Activated CD8-positive, alpha-beta memory T cell treated with anti-CD3 and anti-CD28 coated beads, Interleukin-2, amount 10 ng/mL, durations not matched to agents 7 days and 5 days (primary cell): ENCODE measurements around the gene SKI. TPM values are rescaled to one million over a fixed set of nuclear protein-coding genes. Genes with fewer than 3 reads are reported as not detected.
"Not testable (repeated sequence)": the region's sequence is repeated elsewhere in the genome, so short reads cannot be mapped to it uniquely, and the experiment has no call there.

Source experiments
- ATAC-seq: fragments of 150-1000 bp; cut with Tn5 transposase; one replicate; pipeline ENCODE4 v1.10.0; 2021; ENCODE audit warnings: moderate library complexity
- CTCF ChIA-PET: fragments of 350-600 bp; sonication (Branson Sonifier 250); formaldehyde crosslinking; loops from one replicate; lab custom pipeline; 2021; ENCODE audit warnings: antibody characterized with exemption; lab: Charles Lee
- DNase-seq: peaks from one replicate; pipeline ENCODE4 v3.0.0-alpha.2; 2020
- H3K27ac Mint-ChIP-seq: one replicate; pipeline ENCODE4 v1.8.0; 2021; ENCODE audit warnings: mild to moderate bottlenecking, mixed read lengths
- H3K27me3 Mint-ChIP-seq: one replicate; pipeline ENCODE4 v1.8.0; 2021; ENCODE audit warnings: mixed read lengths
- H3K36me3 Mint-ChIP-seq: one replicate; pipeline ENCODE4 v1.8.0; 2021; ENCODE audit warnings: mild to moderate bottlenecking, mixed read lengths
- H3K4me1 Mint-ChIP-seq: one replicate; pipeline ENCODE4 v1.8.0; 2021; ENCODE audit warnings: mixed read lengths
- H3K4me3 Mint-ChIP-seq: one replicate; pipeline ENCODE4 v1.8.0; 2021; ENCODE audit warnings: mild to moderate bottlenecking, moderate library complexity, mixed read lengths
- H3K9me3 Mint-ChIP-seq: one replicate; pipeline ENCODE4 v1.8.0; 2022; ENCODE audit warnings: low read depth, mixed read lengths
- total RNA-seq, 2 experiments: library from RNA; stranded (reverse); gene quantifications; one replicate each; pipeline ENCODE4 v1.2.3, GENCODE V29; 2021

Gene SKI
- total RNA-seq, 2 experiments from 2014 or later: 35.0 to 42.9 TPM

DNA sequence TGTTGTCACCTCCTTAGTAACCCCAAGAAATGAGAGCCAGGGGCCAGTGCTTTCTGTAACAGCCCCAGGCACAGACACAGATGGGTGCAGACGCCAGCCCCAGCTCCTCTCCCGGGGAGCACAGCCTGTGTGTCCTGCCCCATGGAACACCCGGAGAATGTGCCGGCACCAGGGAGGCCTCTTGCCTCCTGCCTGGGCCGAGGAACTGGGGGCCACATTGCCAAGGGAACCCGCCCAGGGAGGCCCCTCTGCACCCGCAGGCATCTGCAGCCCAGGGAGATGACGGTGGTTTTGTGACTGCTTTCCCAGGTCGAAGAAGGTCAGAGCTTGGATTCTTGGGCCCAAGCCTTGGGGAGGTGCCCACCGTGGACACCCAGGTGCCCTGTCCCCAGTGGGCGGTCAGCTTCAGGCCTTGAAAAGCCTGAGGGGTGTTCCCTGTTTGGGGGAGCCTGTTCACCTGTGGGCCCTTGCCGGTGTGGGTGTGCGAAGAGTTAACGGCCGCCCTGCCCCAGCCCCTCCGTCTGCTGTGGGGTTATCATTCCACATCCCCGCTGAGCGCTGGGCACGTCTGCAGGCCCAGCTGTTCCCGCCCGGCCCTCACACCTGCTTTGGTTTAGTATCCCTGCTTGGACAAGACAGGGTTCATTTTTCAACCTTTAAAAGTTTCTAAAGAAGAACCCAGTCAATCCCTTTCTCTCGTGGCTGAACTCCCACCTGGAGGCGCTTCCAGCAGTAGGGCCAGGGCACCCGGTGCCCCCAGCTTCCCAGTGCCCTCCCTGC is 100.7 kb downstream of the SKI start:
- Mint-ChIP-seq H3K4me3 (no peak overlapping the region), H3K4me1 (no peaks in the 10 kb centered on the region), H3K36me3 (peaks cover 3% of the 10 kb centered on the region), H3K27me3 (peaks cover 3% of the 10 kb centered on the region), H3K9me3 (peaks cover 3% of the 10 kb centered on the region), H3K27ac (no peak overlapping the region)
- ATAC-seq: no peak
- CTCF ChIA-PET: no interaction called here
- no peak for DNase-seq

DNA sequence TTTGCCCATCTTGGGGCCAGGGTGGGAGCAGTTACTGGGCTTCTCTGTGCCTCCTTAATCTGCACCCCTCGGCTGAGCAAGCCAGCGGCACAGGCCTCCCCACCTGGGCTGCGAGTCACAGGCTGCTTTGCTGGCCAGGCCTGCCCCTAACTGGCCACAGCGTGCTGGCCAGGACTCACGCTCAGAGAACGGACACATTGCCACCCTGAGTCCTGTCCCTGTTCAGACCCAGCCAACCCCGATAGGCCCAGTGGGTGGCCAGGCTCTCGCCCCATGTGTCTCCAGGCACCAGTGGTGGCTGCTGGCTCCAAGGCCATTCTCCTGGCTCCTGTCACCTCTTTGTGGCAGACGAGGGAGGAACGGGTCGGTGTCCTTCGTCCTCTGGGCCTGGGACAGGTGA is 101.9 kb downstream of the SKI start:
- CTCF ChIA-PET: no interaction called here
- no peak overlapping the region for H3K27ac Mint-ChIP-seq
- no peak overlapping the region for H3K4me3 Mint-ChIP-seq
- no peak for DNase-seq
- H3K36me3 Mint-ChIP-seq: peaks cover 2% of the 10 kb centered on the region
- peaks cover 2% of the 10 kb centered on the region for H3K9me3 Mint-ChIP-seq
- ATAC-seq: no peak
- peaks cover 2% of the 10 kb centered on the region for H3K27me3 Mint-ChIP-seq
- no peaks in the 10 kb centered on the region for H3K4me1 Mint-ChIP-seq

DNA sequence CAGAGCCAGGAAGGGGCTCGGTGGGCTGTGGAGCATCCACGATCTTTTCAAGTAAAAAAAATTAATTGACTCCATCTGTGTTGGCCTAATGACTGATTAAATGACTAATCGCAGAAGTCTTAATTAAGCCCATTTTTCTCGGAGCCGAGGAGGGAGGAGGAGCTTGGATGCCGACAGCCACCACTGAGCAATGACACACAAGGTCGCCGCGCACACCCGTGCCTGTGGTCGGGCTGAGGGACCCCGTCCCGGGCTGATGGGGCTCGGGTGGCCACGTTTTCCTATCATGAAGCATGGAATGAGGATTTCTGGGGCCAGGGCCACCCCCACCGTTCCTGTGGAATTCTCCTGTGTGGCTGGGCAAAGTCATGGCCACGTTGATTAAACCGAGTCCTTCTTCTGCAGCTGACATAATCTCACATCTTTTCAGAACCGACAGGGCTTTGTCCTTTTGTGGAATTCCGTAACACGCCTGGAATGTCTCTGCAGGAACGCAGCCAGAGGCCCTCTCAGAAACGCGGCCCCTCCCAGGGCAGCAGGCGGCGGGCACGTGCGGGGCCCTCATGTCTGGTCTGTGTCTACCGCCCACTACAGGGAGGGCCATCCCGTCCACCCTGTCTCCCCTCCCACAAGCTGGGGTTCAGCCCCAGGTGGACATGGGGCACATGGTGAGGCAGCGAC is 102.5 kb downstream of the SKI start:
- Mint-ChIP-seq H3K4me1 (no peaks in the 10 kb centered on the region), H3K27ac (no peak overlapping the region), H3K27me3 (no peaks in the 10 kb centered on the region), H3K9me3 (no peaks in the 10 kb centered on the region), H3K36me3 (no peaks in the 10 kb centered on the region), H3K4me3 (no peak overlapping the region)
- DNase-seq: no peak
- CTCF ChIA-PET: no interaction called here
- no peak for ATAC-seq

DNA sequence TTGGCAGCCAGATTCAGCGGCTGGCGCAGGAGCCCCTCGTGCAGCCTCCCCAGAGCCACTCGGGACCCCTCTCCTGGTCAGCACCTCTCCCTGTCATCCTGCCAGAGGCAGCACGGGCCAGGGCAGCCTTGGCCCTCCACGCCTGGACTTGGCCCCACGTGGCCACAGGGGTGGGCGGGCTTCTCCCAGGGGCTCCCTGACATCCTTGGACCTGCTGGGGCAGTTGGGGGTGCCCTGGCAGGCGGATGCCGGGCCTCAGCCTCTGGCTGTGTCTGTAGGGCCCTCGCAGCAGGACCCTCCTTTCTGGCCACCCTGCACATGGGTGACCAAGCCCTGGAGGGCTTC is 103.1 kb downstream of the SKI start:
- Mint-ChIP-seq H3K27ac (no peak overlapping the region), H3K27me3 (no peaks in the 10 kb centered on the region), H3K4me1 (no peaks in the 10 kb centered on the region), H3K9me3 (no peaks in the 10 kb centered on the region), H3K36me3 (no peaks in the 10 kb centered on the region), H3K4me3 (no peak overlapping the region)
- CTCF ChIA-PET: no interaction called here
- ATAC-seq: no peak
- DNase-seq: no peak

DNA sequence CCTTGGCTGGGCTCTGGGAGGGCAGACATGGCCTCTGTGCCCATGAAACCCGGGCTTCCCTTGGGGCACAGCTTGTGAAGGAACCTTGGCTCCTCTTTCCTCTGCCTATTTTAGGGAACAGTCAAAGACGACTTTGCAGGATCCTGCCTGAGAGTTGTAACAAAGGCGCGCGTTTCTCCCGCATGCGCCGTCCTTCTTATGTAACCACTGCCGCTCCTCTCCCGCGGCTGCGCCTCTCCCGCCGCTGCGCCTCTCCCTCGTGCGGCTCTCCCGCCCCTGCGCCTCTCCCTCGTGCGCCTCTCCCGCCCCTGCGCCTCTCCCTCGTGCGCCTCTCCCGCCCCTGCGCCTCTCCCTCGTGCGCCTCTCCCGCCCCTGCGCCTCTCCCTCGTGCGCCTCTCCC is 103.5 kb downstream of the SKI start:
- H3K4me3 Mint-ChIP-seq, H3K27ac Mint-ChIP-seq, H3K9me3 Mint-ChIP-seq, CTCF ChIA-PET, H3K4me1 Mint-ChIP-seq, H3K27me3 Mint-ChIP-seq, H3K36me3 Mint-ChIP-seq, ATAC-seq, DNase-seq: not testable (repeated sequence)

DNA sequence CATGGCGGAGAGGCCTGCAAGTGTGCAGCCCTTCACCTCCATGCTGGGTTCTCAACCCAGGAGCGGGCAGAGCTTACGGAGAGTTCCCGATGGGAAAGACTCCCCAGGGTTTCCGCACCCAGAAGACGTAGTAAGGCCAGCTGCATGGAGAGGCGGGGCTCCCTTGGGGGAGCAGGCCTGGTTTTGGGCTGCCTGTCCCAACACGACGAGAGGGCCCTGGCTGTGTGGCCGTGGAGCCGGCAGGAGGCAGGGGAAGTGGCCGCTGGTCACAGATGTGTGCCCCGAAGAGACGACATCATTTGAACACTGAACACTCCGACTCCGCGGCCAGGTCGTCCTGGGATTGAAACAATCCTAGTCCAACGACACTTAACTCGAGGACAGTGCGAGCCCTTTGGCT is 106.2 kb downstream of the SKI start:
- ATAC-seq (no peak), DNase-seq (no peak)
- Mint-ChIP-seq H3K4me3 (no peak overlapping the region), H3K36me3 (no peaks in the 10 kb centered on the region), H3K4me1 (no peaks in the 10 kb centered on the region), H3K9me3 (no peaks in the 10 kb centered on the region), H3K27me3 (no peaks in the 10 kb centered on the region), H3K27ac (no peak overlapping the region)
- CTCF ChIA-PET: no interaction called here

DNA sequence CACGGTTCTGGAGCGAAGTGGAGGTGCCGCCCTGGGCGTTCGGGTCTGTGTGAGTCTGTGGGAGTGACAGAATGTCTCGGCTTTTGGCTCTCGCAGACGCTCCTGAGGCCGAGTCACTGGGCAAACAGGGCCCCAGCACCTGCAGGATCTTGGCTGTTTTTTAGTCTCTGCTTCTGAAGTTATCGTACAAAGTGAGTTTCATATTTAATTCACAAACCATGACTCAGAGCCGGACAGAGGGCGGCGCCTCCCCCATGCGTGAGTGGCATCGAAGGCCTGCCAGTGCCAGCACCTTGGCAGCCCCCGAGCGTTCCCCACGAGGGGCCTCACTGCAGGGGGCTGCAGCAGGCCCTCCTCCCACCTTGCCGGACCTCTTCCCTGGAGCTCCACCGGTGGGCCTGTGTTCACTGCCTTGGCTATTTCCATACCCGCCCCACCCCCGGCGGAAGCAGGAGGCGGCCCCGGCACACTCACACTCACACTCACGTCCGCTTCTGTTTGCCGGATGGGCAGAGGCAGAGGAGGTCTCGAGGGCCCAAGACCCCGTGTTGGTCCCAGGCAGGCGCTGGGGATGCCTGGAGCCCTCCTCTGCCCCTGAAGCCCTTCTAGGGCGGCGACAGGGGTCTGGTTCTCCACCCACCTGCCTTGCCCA is 106.9 kb downstream of the SKI start:
- no peaks in the 10 kb centered on the region for H3K9me3 Mint-ChIP-seq
- no peak for ATAC-seq

DNA sequence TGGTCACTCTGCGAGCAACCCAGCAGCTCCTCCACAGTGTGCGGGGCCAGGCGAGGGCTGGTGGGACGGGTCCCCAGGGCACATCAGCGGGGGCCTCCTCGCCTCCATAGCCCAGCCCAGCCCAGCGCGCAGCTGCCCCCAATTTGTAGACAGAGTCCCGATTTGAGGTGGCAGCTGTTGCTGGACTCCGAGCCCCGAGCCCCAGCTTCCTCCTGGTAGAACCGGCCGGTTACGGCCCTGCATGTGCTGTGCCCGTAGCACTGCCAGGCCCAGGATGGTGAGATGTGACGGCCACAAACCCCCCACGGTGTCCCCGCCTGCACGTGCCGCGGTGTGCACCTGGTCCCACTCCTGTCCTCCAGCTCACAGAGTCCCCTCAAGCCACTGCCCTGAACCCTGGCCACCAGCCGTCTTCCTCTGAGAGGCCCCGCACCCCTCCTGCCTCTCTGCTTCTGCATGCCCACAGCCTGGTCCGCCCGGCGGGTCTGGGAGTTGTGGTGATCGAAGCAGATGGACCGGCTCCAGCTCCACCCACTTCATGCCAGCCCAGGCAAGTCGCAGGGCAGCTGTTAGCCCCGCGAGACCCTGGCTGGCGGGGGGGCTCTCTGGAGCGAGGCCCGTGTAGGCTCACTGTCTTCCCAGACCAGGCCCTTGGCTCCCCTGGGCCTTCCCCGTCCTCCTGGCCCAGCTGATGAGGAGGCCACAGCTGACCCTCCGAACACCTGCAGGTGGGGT is 107.8 kb downstream of the SKI start:
- no peak overlapping the region for H3K4me3 Mint-ChIP-seq
- DNase-seq: no peak
- H3K9me3 Mint-ChIP-seq: no peaks in the 10 kb centered on the region
- no peak for ATAC-seq
- CTCF ChIA-PET: no interaction called here
- no peaks in the 10 kb centered on the region for H3K36me3 Mint-ChIP-seq
- H3K27me3 Mint-ChIP-seq: no peaks in the 10 kb centered on the region
- no peaks in the 10 kb centered on the region for H3K4me1 Mint-ChIP-seq
- no peak overlapping the region for H3K27ac Mint-ChIP-seq

More for the DNA sequence above, 106.9 kb downstream of the SKI start:
- H3K27me3 Mint-ChIP-seq: no peaks in the 10 kb centered on the region
- DNase-seq: no peak
- no peak overlapping the region for H3K4me3 Mint-ChIP-seq
- no peaks in the 10 kb centered on the region for H3K36me3 Mint-ChIP-seq
- no peak overlapping the region for H3K27ac Mint-ChIP-seq
- CTCF ChIA-PET: no interaction called here
- H3K4me1 Mint-ChIP-seq: no peaks in the 10 kb centered on the region

DNA sequence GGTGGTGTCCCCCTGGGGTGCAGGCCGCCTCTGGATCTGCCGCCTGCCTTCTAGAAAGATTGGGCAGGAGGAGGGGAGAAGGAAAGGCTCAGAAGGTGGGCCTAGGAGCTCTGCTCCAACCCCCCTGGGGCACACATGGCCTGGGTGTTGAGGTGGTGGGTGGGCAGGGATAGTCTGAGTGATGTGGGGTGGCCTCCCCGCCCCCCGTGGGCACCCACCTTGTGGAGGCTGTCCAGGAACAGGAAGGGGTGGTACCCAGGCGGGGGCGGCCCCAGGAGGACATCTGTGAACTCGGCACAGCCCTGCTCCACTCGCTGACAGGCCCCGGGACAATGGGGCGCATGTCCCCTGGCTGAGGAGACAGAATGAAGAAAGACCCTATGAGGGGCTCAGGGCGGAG is 108.4 kb downstream of the SKI start:
- Mint-ChIP-seq H3K4me3 (no peak overlapping the region), H3K27me3 (no peaks in the 10 kb centered on the region), H3K9me3 (no peaks in the 10 kb centered on the region), H3K4me1 (no peaks in the 10 kb centered on the region), H3K27ac (no peak overlapping the region), H3K36me3 (no peaks in the 10 kb centered on the region)
- no peak for DNase-seq
- CTCF ChIA-PET: no interaction called here
- no peak for ATAC-seq

DNA sequence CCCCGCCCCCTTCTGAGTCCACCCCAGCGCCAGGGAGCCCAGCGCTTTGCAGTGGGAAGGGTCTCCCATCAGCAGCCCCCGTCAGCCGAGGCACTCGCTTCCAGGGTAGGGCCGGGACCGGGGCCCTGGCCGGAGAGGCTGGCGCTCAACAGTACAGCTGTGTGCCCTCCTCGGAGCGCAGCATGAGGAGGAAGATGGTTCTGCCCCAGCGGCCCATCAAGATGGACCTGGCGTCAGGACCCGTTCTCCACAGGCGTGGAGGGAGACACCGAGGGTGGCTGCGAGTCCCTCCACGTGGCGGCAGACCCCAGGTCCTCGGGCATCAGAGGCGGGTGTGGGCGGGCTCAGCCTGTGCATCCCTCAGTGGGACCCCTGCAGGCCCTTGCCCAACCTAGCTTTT is 109.0 kb downstream of the SKI start:
- no peaks in the 10 kb centered on the region for H3K27me3 Mint-ChIP-seq
- ATAC-seq: no peak

DNA sequence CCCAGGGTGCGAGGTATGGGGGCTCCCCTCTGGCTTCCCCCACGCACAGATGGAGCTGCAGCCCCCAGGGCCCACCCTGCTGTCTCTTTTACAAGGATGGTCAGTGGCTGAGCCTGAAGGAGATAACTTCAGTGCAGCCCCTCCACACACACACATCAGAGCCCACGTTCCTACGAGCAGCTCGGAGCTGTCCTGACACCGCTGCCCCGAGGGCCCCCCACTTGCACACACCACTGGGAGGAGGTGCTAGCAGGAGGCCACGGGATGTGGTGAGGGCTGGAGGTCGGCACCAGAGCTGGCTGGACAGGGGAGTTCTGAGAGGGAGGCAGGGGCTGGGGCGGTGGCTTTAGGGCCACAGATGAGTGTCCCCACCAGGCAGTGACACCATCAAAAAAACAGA is 109.4 kb downstream of the SKI start:
- Mint-ChIP-seq H3K9me3 (no peaks in the 10 kb centered on the region), H3K36me3 (no peaks in the 10 kb centered on the region), H3K4me3 (no peak overlapping the region), H3K27me3 (no peaks in the 10 kb centered on the region), H3K27ac (no peak overlapping the region), H3K4me1 (no peaks in the 10 kb centered on the region)
- no peak for ATAC-seq
- CTCF ChIA-PET: interaction anchor here (1.3 kb wide), 1 partner anchor 41 kb away, joined by 3 read pairs; no protein-coding TSS in a partner anchor
- DNase-seq: no peak

More for the DNA sequence above, 109.0 kb downstream of the SKI start:
- no peaks in the 10 kb centered on the region for H3K36me3 Mint-ChIP-seq
- no peaks in the 10 kb centered on the region for H3K4me1 Mint-ChIP-seq
- CTCF ChIA-PET: interaction anchor here (1.3 kb wide), 1 partner anchor 42 kb away, joined by 3 read pairs; no protein-coding TSS in a partner anchor
- H3K27ac Mint-ChIP-seq: no peak overlapping the region
- no peaks in the 10 kb centered on the region for H3K9me3 Mint-ChIP-seq
- no peak overlapping the region for H3K4me3 Mint-ChIP-seq
- no peak for DNase-seq

DNA sequence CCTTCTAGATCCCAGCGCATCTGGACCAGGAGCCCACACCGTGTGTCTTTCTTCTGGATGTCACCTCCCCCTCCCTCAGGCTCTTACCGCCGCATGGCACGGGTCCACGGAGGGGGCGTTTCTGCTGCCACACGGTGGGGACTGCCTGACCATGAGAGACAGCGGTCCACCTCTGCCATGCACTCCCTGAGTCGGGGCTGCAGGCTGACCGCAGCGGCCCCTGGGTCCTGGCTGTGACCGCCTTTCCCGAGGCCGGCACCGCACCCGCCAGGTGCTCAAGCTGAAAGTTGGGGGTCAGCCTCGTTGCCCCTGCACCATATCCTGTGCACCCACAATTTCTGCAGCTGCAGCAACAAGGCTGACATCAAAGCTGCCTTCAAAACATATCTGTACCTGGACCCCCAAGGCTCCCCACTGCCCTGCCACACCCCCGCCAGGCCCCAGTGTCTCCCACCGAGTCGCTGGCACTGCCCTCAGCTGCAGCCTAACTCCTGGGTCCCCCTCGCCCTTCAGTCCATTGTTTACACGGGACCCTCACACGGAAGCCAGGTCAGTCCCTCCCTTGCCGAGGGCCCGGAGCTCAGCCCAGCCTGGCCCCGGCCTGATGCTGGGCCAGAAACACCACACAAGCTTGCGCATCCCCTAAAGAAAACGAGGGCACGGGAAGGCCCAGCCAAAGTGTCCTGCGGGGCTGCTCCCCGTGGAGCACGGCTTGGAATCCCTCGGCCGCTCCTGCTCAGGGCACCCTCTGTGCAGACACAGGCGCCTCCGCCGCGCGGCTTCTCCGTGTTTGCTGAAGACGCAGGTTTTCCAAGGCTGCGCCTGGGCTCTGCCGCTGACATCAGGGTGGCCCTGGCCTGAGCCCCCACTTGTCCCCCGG is 111.3 kb downstream of the SKI start:
- H3K4me1 Mint-ChIP-seq: no peaks in the 10 kb centered on the region
- no peak overlapping the region for H3K4me3 Mint-ChIP-seq
- H3K36me3 Mint-ChIP-seq: no peaks in the 10 kb centered on the region
- H3K27me3 Mint-ChIP-seq: no peaks in the 10 kb centered on the region
- no peak overlapping the region for H3K27ac Mint-ChIP-seq
- CTCF ChIA-PET: interaction anchor here (1.4 kb wide), 1 partner anchor 23 kb away, joined by 3 read pairs; no protein-coding TSS in a partner anchor
- no peaks in the 10 kb centered on the region for H3K9me3 Mint-ChIP-seq
- no peak for DNase-seq
- ATAC-seq: no peak
